ENCODE data around the gene TTC22.

TTC22 gene

DNA sequence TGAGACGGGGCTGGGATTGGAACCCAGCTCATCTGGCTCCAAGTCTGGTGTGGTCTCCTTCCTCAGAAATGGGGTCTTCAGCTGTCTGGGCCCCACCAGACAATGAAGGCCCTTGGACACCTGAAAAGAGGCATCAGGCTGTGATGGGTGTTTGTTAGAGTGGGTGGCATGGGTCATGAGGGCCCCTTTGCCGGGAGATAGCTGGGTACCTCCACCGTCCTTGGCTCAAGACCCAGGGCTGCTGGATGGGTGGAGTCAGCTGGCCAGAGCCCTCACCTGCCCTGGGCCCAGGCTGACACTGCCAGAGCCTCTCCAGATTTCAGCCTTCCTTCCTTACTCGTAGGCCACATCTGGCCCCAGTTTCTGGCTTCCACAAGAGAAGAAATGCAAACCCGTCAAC, 13.4 kb upstream of the TTC22 start:
- no peak overlapping the region for H3K4me3 ChIP-seq (ENCODE audit: control insufficient read depth, low read depth, low read length)
- TF ChIP-seq, protein P1, sequence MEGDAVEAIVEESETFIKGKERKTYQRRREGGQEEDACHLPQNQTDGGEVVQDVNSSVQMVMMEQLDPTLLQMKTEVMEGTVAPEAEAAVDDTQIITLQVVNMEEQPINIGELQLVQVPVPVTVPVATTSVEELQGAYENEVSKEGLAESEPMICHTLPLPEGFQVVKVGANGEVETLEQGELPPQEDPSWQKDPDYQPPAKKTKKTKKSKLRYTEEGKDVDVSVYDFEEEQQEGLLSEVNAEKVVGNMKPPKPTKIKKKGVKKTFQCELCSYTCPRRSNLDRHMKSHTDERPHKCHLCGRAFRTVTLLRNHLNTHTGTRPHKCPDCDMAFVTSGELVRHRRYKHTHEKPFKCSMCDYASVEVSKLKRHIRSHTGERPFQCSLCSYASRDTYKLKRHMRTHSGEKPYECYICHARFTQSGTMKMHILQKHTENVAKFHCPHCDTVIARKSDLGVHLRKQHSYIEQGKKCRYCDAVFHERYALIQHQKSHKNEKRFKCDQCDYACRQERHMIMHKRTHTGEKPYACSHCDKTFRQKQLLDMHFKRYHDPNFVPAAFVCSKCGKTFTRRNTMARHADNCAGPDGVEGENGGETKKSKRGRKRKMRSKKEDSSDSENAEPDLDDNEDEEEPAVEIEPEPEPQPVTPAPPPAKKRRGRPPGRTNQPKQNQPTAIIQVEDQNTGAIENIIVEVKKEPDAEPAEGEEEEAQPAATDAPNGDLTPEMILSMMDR (IDR thresholded peaks at IDR 0.05; ENCODE audit: control insufficient read depth, insufficient read depth, low read depth, low read length, missing control alignments): no peak
- DNase-seq (ENCODE audit: low read depth): no peak

DNA sequence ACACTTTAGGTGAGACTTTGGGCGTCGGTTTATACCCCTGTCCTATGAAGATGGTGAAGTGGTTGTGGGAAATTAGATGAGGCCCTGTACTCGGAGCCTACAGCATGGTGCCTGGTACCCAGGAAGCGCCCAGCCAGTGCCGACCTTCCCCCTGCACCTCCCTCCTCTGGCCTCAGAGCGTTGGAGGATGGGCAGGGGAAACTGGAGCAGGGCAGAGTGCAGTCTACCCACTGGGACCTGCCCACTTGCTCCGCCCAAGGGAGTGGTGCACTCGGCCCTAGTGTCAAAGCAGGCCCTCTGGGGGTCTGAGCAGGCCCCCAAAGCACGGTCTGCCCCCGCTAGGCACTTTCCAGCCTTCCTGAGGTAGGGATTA, 13.0 kb upstream of the TTC22 start:
- DNase-seq (ENCODE audit: low read depth): no peak
- TF ChIP-seq, protein P1 (IDR thresholded peaks at IDR 0.05; ENCODE audit: control insufficient read depth, insufficient read depth, low read depth, low read length, missing control alignments): no peak
- no peak overlapping the region for H3K4me3 ChIP-seq (ENCODE audit: control insufficient read depth, low read depth, low read length)

- no peak for DNase-seq (ENCODE audit: low read depth)
Observed at GRCh38 chr1:54813485-54814125, 12.5 kb upstream of the TTC22 start.

DNA sequence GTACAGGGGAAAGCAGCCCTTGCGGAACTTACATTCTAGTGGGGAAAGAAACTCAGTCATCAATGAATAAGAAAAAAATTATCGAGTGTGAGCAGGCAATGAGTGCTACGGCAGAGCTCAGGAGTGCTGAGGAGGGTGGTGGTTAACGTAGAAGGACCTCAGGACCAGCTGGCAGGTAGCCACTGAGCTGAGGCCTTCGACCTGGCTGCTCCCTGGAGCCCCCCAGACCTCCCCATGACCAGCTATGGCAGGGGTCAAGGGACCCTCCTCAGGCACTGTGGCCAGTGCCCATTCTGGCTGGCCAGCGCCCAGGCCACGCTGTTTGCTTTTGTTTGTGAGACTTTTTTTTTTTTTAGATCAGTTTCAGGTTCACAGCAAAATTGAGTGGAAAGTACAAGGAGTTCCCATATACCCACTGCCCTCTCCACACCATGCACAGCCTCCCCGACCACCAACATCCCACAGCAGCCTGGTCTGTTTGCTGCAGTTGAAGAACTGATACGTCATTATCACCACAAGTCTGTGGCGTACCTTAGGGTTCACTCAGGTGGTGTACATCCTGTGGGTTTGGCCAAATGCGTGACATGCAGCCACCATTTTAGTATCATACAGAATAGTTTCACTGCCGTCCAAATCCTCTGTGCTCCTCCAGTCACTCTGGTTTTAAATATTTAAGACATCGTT, 11.8 kb upstream of the TTC22 start:
- no peak for DNase-seq (ENCODE audit: low read depth)
- no peak overlapping the region for H3K4me3 ChIP-seq (ENCODE audit: control insufficient read depth, low read depth, low read length)
- TF ChIP-seq, protein P1 (IDR thresholded peaks at IDR 0.05; ENCODE audit: control insufficient read depth, insufficient read depth, low read depth, low read length, missing control alignments): no peak

More at GRCh38 chr1:54813485-54814125, 12.5 kb upstream of the TTC22 start:
- TF ChIP-seq, protein P1 (IDR thresholded peaks at IDR 0.05; ENCODE audit: control insufficient read depth, insufficient read depth, low read depth, low read length, missing control alignments): no peak
- no peak overlapping the region for H3K4me3 ChIP-seq (ENCODE audit: control insufficient read depth, low read depth, low read length)

GRCh38 chr1:54811739-54812655, 10.9 kb upstream of the TTC22 start:
- H3K4me3 ChIP-seq (ENCODE audit: control insufficient read depth, low read depth, low read length): no peak overlapping the region
- TF ChIP-seq, protein P1 (IDR thresholded peaks at IDR 0.05; ENCODE audit: control insufficient read depth, insufficient read depth, low read depth, low read length, missing control alignments): no peak
- DNase-seq (ENCODE audit: low read depth): no peak

- TF ChIP-seq, protein P1 (IDR thresholded peaks at IDR 0.05; ENCODE audit: control insufficient read depth, insufficient read depth, low read depth, low read length, missing control alignments): no peak
- H3K4me3 ChIP-seq (ENCODE audit: control insufficient read depth, low read depth, low read length): no peak overlapping the region
- no peak for DNase-seq (ENCODE audit: low read depth)
Observed at GRCh38 chr1:54811066-54811465, 9.9 kb upstream of the TTC22 start.

Measured in AG09309 (cell line).